Activated CD4-positive, alpha-beta memory T cell treated with anti-CD3 and anti-CD28 coated beads for 36 hours (primary cell): ENCODE data around the gene DFFA. TPM values are rescaled to one million over a fixed set of nuclear protein-coding genes. Genes with fewer than 3 reads are reported as not detected.
"Not testable (repeated sequence)": the region's sequence is repeated elsewhere in the genome, so short reads cannot be mapped to it uniquely, and the experiment has no call there.

Experiments
- CTCF ChIA-PET: fragments of 350-600 bp; sonication (Branson Sonifier 250); formaldehyde crosslinking; loops from one replicate; lab custom pipeline; 2021; ENCODE audit warnings: antibody characterized with exemption, inconsistent platforms; lab: Charles Lee
- POLR2A ChIA-PET: fragments of 350-600 bp; sonication (Branson Sonifier 250); formaldehyde crosslinking; loops from one replicate; lab custom pipeline; 2021; ENCODE audit warnings: antibody characterized with exemption; lab: Charles Lee
- DNase-seq: peaks from one replicate; pipeline ENCODE4 v3.0.0-alpha.2; 2020
- H3K27ac Mint-ChIP-seq: one replicate; pipeline ENCODE4 v1.8.0; 2021; ENCODE audit warnings: mixed read lengths
- H3K27me3 Mint-ChIP-seq: one replicate; pipeline ENCODE4 v1.8.0; 2021; ENCODE audit warnings: mixed read lengths
- H3K36me3 Mint-ChIP-seq: one replicate; pipeline ENCODE4 v1.8.0; 2021; ENCODE audit warnings: mixed read lengths
- H3K4me1 Mint-ChIP-seq: one replicate; pipeline ENCODE4 v1.8.0; 2021; ENCODE audit warnings: low read depth, mixed read lengths
- H3K4me3 Mint-ChIP-seq: one replicate; pipeline ENCODE4 v1.8.0; 2021; ENCODE audit warnings: mild to moderate bottlenecking, mixed read lengths
- H3K9me3 Mint-ChIP-seq: one replicate; pipeline ENCODE4 v1.8.0; 2021; ENCODE audit warnings: mixed read lengths
- intact Hi-C: fragments of 100-400 bp; cut with micrococcal nuclease; formaldehyde crosslinking; loops from one replicate; pipeline ENCODE4 v1.15.1; 2023
- total RNA-seq, 2 experiments: library from RNA; stranded (reverse); gene quantifications; one replicate each; pipeline ENCODE4 v1.2.3, GENCODE V29; 2021

The DFFA gene
- total RNA-seq, 2 experiments from 2014 or later = 32.0 to 32.8 TPM

DNA sequence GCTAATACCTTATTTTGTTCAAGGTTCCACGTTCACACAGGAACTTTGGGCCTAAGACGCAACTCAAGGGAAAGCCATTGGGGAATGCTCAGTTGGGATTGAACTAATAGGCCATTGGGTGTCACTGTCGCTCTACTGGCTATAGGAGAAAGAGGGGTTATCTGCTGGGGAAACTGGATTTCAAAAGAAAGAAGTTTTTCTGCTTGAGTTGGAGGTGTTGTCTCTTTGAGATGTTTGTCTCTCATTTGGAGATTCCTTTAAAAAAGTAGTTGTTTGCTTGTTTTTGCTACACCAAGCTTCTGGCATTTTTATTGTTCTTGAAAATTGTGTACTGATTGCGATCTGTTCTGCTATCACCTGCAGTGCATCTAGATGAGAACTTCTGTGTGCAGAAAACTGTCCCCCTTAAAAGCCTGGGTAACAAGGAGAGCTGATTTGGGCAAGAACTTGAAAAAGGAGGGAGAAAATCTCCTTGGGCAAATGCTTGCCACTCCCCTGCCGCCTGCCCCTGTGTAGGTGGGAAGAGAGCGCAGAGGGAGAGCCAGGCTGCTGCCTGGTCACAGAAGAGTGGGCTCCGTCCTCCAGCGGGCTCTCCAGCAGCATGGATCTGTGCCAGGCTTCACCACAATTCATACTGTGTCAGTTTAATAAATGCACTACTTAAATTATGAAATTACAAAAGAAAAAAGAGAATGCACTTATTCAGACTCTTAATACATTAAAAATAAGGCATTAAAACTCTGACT, 42.3 kb upstream of the DFFA start:
- intact Hi-C loops = loop anchor here (5.0 to 10.0 kb wide), 2 partner anchors 300 to 612 kb away; partner anchors contain the start of gene KIF1B
- POLR2A ChIA-PET = no interaction called here
- Mint-ChIP-seq H3K36me3 (peaks cover 2% of the 10 kb centered on the region), H3K4me3 (no peak overlapping the region), H3K4me1 (peaks cover 78% of the 10 kb centered on the region), H3K9me3 (no peaks in the 10 kb centered on the region), H3K27ac (no peak overlapping the region), H3K27me3 (no peaks in the 10 kb centered on the region)
- no peak for DNase-seq
- CTCF ChIA-PET = interaction anchor here (1.2 to 9.9 kb wide), 2 partner anchors 19 to 178 kb away, joined by 4 to 159 read pairs; no protein-coding TSS in a partner anchor

DNA sequence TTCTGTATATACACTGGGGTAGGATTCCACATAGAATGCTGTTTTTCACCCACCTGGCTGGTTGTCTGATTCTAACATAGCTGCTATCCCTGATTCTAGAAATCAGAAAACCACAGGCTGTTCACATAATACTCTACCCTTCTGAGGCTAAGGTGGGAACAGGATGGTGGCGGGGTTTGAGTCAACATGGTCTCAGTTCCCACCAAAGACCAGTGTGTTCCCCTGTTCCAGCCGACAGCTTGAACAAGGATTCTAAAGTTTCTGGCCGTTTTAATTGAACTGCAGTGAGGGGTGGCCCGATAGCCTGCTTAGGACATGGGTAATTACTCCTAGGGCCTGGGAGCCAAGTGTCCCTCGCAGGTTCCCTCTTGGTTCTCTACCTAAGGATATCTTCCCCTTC, 40.9 kb upstream of the DFFA start:
- intact Hi-C loops = loop anchor here (5.0 to 10.0 kb wide), 2 partner anchors 298 to 611 kb away; partner anchors contain the start of gene KIF1B
- no peaks in the 10 kb centered on the region for H3K9me3 Mint-ChIP-seq
- POLR2A ChIA-PET = no interaction called here
- no peaks in the 10 kb centered on the region for H3K27me3 Mint-ChIP-seq
- no peak overlapping the region for H3K4me3 Mint-ChIP-seq
- no peak overlapping the region for H3K27ac Mint-ChIP-seq
- DNase-seq = peak; percentile 30
- peaks cover 82% of the 10 kb centered on the region for H3K4me1 Mint-ChIP-seq
- H3K36me3 Mint-ChIP-seq = peaks cover 2% of the 10 kb centered on the region
- CTCF ChIA-PET = interaction anchor here (0.6 to 9.9 kb wide), 5 partner anchors 10 to 429 kb away, joined by 3 to 159 read pairs (median 3); no protein-coding TSS in a partner anchor

DNA sequence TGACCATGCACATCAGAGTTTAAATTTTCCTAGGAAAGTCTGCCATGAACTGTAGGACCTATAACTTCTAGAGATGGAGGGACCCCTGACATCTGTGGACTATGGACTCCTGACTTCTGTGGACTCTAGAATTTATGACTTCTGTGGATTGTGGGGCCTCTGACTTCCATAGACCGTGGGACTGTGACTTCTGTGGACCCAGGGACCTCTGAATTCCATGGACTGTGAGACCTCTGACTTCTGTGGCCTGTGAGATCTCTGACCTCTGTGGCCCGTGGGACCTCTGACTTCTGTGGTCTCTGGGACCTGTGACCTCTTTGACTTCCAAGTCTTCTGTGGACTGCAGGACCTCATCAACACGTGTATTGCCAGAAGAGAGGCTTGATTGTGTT, 39.2 kb upstream of the DFFA start:
- intact Hi-C loops = loop anchor here (1.0 to 10.0 kb wide), 8 partner anchors 16 to 609 kb away; partner anchors contain the start of genes KIF1B and PEX14
- H3K4me1 Mint-ChIP-seq = peaks cover 75% of the 10 kb centered on the region
- ChIA-PET POLR2A (interaction anchor here (0.6 to 2.2 kb wide), 5 partner anchors 10 to 608 kb away, joined by 3 to 12 read pairs (median 3); partner anchors contain the start of gene CENPS), CTCF (interaction anchor here (0.7 to 9.9 kb wide), 4 partner anchors 16 to 431 kb away, joined by 3 to 159 read pairs (median 6); no protein-coding TSS in a partner anchor)
- no peaks in the 10 kb centered on the region for H3K27me3 Mint-ChIP-seq
- no peaks in the 10 kb centered on the region for H3K9me3 Mint-ChIP-seq
- peak overlapping the region; percentile 33 for H3K4me3 Mint-ChIP-seq
- H3K36me3 Mint-ChIP-seq = peaks cover 2% of the 10 kb centered on the region
- peak overlapping the region; percentile 79 for H3K27ac Mint-ChIP-seq
- DNase-seq = no peak

DNA sequence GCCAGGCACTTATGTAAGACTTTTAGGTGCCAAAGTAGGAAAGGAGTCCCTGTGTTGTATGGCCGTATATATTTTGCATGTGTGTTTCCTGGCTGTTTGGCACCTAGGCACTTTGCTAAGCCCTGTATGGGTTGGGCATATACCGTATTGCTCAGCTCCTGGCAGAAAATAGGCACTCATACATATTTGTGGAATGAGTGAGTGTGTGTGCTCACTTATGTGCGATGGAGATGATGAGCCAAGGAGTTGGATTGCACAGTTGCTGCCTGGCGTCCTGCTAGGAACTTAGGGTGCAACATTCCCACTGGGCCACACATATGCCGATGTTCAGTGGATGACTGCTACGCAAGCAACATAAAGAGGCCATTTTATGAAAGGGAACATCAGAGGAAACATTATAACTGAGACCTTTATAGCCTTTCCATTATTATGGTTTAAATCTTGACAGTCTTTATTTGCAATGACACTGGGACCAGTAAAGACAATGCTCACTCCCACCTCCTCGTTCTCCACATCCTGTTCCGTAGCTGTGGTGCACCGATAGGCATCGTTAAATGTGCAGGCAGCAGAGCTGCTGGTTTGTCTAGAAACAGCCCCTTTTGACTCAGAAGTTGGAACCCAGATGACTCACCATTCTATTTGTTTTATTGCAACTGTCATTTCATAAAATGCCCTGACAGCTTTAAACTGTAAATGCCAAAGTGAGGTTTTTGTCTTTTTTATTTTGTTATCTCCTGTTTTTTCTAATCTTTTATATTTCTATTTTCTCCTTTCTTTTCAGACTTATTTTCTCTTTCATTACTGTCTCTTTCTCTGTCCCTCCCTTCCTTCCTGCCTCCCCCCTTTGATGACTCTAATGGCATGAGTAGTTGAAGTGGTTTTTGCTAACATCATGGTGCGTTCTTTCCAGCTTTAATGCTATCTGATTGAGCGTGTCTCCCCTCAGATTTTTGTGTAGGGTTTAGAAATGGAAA, 38.5 kb upstream of the DFFA start:
- POLR2A ChIA-PET = interaction anchor here (0.6 to 2.2 kb wide), 5 partner anchors 11 to 607 kb away, joined by 3 to 12 read pairs (median 3); partner anchors contain the start of gene CENPS
- Mint-ChIP-seq H3K27me3 (no peaks in the 10 kb centered on the region), H3K9me3 (no peaks in the 10 kb centered on the region), H3K36me3 (peaks cover 2% of the 10 kb centered on the region), H3K4me1 (peaks cover 68% of the 10 kb centered on the region), H3K27ac (peak overlapping the region; percentile 79), H3K4me3 (peak overlapping the region; percentile 33)
- peak; percentile 92 for DNase-seq
- intact Hi-C loops = loop anchor here (1.0 to 10.0 kb wide), 9 partner anchors 16 to 609 kb away; partner anchors contain the start of genes KIF1B and PEX14
- CTCF ChIA-PET = interaction anchor here (0.7 to 9.9 kb wide), 7 partner anchors 13 to 431 kb away, joined by 3 to 159 read pairs (median 5); partner anchors contain the start of gene KIF1B

DNA sequence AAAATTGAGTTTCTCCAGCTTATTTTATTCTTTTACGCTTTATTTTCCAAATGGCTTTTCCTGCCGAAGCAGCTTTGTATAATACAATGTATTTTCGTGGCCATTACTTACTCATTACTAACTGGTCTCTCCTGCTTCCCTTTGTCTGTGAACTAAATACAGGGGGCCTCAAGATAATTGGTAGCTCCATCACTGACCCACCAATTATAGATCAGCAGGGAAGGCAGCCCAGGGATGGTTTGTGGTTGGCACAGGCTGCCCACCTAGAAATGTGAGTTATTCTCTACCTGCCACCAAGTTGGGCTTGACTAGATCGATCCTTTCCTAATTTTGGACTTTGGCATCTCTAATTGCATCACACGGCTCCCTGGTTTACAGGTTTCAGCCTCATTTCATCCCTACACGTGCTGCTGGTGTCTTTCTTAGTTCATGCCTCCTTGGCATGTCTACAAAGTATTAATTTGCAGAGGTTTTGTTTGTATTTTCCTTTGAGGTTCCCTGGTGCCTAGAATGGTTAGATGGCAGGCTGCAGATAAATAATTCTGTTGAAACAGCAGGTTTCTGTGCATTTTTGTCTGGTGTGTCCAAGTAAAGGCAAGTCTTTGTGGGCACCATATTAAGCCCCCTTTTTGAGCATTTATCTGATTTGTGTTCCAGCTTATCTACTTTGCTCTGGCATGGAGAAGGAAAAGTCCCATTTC, 37.6 kb upstream of the DFFA start:
- H3K9me3 Mint-ChIP-seq = no peaks in the 10 kb centered on the region
- POLR2A ChIA-PET = interaction anchor here (2.2 kb wide), 1 partner anchor 15 kb away, joined by 8 read pairs; no protein-coding TSS in a partner anchor
- H3K36me3 Mint-ChIP-seq = peaks cover 2% of the 10 kb centered on the region
- no peak overlapping the region for H3K4me3 Mint-ChIP-seq
- intact Hi-C loops = loop anchor here (1.0 to 10.0 kb wide), 6 partner anchors 35 to 608 kb away; partner anchors contain the start of genes KIF1B and PEX14
- peaks cover 62% of the 10 kb centered on the region for H3K4me1 Mint-ChIP-seq
- H3K27me3 Mint-ChIP-seq = no peaks in the 10 kb centered on the region
- DNase-seq = no peak
- peak overlapping the region; percentile 79 for H3K27ac Mint-ChIP-seq
- CTCF ChIA-PET = interaction anchor here (0.8 to 9.9 kb wide), 7 partner anchors 14 to 432 kb away, joined by 3 to 159 read pairs (median 15); partner anchors contain the start of gene KIF1B

DNA sequence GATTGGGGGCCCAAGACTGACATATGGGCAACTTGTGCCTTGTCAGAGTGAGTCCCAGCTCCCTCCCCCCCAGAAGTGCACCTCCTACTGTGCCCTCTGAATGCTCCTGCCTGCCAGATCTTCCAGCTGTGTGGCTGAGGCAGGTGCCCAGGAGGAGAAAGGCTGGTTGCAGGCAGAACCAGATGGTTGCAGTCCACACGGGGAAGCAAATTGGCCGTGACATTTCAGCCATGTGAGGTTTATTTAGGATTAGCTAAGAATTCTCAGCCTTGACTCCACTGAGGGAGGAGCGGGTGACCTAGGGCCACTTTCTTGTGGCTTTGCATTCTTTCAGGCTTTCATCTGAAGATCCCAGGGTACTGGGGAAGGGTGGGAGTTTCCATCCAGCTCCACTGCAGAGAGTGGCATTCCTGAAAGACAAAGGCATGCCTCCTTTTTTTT, 36.2 kb upstream of the DFFA start:
- no peaks in the 10 kb centered on the region for H3K9me3 Mint-ChIP-seq
- no peak overlapping the region for H3K4me3 Mint-ChIP-seq
- CTCF ChIA-PET = interaction anchor here (0.7 to 9.9 kb wide), 10 partner anchors 13 to 433 kb away, joined by 3 to 159 read pairs (median 13); no protein-coding TSS in a partner anchor
- intact Hi-C loops = no loop called here
- peaks cover 48% of the 10 kb centered on the region for H3K4me1 Mint-ChIP-seq
- peaks cover 2% of the 10 kb centered on the region for H3K36me3 Mint-ChIP-seq
- POLR2A ChIA-PET = interaction anchor here (0.6 kb wide), 1 partner anchor 115 kb away, joined by 3 read pairs; no protein-coding TSS in a partner anchor
- no peaks in the 10 kb centered on the region for H3K27me3 Mint-ChIP-seq
- no peak for DNase-seq
- H3K27ac Mint-ChIP-seq = no peak overlapping the region

DNA sequence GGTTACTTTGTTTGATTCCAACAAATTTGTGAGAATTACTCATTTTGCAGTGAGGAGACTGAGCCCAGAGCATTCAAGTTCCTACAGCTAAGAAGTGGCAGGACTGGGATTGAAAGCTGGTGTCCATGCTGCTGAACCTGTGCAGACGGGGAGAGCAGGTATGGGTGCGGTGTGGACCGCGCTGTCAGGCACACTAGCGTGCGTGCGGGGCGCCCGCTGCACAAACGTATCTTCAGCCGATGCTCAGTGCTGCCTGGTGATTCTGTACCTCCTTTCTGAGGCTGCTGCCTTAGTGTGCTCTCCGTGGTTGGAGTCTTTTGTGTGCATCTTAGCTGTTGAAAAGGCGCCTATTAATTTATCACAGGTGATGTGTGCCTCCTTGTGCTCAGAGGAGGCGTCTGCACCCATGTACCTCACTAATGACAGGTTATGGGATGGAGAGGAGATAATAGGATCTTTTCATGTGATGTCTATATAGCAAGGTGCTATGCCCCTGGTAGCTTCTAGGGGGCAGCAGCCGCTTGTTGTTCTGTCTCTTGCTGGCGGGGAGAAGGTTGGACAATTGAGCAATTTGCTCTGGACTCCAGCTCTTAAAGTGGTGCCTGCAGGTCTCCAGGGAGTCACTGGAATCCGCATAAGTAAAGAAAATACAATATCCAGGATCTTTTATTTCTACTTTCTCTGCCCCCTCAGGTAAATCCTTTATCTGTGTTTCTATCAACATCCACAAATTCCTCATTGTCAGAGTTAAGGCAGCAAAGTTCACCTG, 35.0 kb upstream of the DFFA start:
- Mint-ChIP-seq H3K36me3 (peaks cover 2% of the 10 kb centered on the region), H3K4me3 (no peak overlapping the region), H3K27ac (no peak overlapping the region), H3K4me1 (peaks cover 39% of the 10 kb centered on the region), H3K9me3 (no peaks in the 10 kb centered on the region), H3K27me3 (no peaks in the 10 kb centered on the region)
- POLR2A ChIA-PET = no interaction called here
- intact Hi-C loops = no loop called here
- CTCF ChIA-PET = interaction anchor here (0.7 to 9.9 kb wide), 23 partner anchors 12 to 456 kb away, joined by 3 to 159 read pairs (median 5); partner anchors contain the start of gene CENPS
- DNase-seq = peak; percentile 67

DNA sequence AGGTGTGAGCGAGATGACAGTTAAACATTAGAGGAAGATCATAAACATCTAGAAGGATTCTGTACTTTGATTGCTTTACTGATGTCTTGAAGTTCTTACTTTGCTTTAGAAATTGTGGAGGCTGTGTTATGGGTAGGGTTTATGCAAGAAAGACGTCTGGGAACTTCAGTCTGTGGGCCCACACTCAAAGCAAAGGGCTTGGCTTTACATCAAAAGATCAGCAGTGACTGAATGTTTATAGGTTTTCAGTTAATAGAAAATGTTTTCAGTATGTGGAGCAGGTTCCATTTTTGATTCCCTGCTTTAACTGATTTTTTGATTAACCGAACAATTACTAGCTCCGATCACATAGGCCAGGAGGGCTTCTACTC, 34.3 kb upstream of the DFFA start:
- Mint-ChIP-seq H3K4me3 (no peak overlapping the region), H3K4me1 (peaks cover 39% of the 10 kb centered on the region), H3K9me3 (no peaks in the 10 kb centered on the region), H3K27me3 (no peaks in the 10 kb centered on the region), H3K27ac (no peak overlapping the region), H3K36me3 (no peaks in the 10 kb centered on the region)
- intact Hi-C loops = no loop called here
- no peak for DNase-seq
- POLR2A ChIA-PET = no interaction called here
- CTCF ChIA-PET = interaction anchor here (0.8 to 9.9 kb wide), 15 partner anchors 11 to 457 kb away, joined by 3 to 159 read pairs (median 10); partner anchors contain the start of gene CENPS

DNA sequence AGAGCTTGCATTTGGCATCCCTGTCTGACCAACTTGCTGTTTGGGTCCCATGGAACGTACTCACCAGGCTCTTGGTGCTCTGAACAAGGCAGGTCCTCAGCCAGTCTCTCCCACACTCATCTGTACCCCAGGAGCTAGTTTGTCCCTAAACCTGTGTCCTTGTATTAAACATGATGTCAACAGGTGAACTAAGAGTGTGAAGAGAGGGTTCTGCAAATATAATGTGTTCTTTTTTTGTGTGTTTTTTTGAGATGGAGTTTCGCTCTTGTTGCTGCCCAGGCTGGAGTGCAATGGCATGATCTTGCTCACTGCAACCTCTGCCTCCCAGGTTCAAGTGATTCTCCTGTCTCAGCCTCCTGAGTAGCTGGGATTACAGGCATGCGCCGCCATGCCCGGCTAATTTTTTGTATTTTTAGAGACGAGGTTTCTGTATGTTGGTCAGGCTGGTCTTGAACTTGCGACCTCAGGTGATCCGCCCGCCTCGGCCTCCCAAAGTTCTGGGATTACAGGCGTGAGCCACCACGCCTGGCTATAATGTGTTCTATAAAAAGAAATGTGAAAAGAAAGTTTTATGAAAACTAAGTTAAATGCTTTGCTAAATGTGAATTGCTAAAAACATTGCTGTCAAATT, 33.8 kb upstream of the DFFA start:
- peaks cover 34% of the 10 kb centered on the region for H3K4me1 Mint-ChIP-seq
- H3K36me3 Mint-ChIP-seq, H3K4me3 Mint-ChIP-seq, H3K9me3 Mint-ChIP-seq, DNase-seq, H3K27ac Mint-ChIP-seq, intact Hi-C loops, H3K27me3 Mint-ChIP-seq, POLR2A ChIA-PET: not testable (repeated sequence)
- CTCF ChIA-PET = interaction anchor here (1.2 to 9.9 kb wide), 5 partner anchors 11 to 404 kb away, joined by 3 to 159 read pairs (median 10); partner anchors contain the start of gene CENPS

DNA sequence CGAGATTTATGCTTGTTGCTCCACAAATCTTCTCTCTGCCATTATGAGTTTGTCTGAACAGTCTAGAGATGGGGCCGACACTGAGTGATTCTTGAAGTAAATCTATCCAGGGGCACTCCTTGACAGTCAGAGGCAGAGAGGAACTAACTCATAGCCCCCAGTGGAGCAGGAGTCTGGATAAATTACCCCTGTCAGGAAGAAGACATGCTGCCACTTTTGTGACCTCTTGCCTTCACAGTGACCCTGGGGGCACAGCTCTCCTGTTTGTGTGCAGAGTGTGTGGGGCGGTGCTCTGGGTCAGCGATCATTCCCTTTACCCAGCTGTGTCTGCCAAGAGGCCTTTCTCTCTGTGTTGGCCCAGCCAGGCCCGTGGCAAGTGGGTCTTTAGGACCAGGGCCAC, 31.9 kb upstream of the DFFA start:
- H3K36me3 Mint-ChIP-seq = no peaks in the 10 kb centered on the region
- H3K4me3 Mint-ChIP-seq = no peak overlapping the region
- POLR2A ChIA-PET = no interaction called here

More for the DNA sequence above, 31.9 kb upstream of the DFFA start:
- no peak for DNase-seq
- CTCF ChIA-PET = interaction anchor here (2.2 kb wide), 1 partner anchor 10 kb away, joined by 16 read pairs; no protein-coding TSS in a partner anchor
- Mint-ChIP-seq H3K9me3 (no peaks in the 10 kb centered on the region), H3K4me1 (peaks cover 18% of the 10 kb centered on the region), H3K27me3 (no peaks in the 10 kb centered on the region), H3K27ac (no peak overlapping the region)
- intact Hi-C loops = no loop called here
